Measurements from ENCODE around the gene SOX18.
"Not testable (repeated sequence)": the region's sequence is repeated elsewhere in the genome, so short reads cannot be mapped to it uniquely, and the experiment has no call there.

SOX18 gene

GRCh38 chr20:64049060-64049877 lies at the start of gene SOX18:
Gene SOX18, minus strand, starts transcription at chr20:64049639. Its CDS starts 123 bp downstream, at chr20:64049516.
- DNase-seq, result no peak

GRCh38 chr20:64098471-64099013 lies 49.1 kb upstream of the SOX18 start:
- DNase-seq, result no peak

GRCh38 chr20:64096535-64096934 lies 47.1 kb upstream of the SOX18 start:
- DNase-seq, result no peak

- DNase-seq, result no peak
Measured at GRCh38 chr20:64095927-64096326, 46.5 kb upstream of the SOX18 start.

- no peak for DNase-seq
Measured at GRCh38 chr20:64095455-64095854, 46.0 kb upstream of the SOX18 start.

GRCh38 chr20:64093013-64093503 lies 43.6 kb upstream of the SOX18 start:
- no peak for DNase-seq

- DNase-seq, result no peak
Measured at GRCh38 chr20:64092258-64093012, 43.0 kb upstream of the SOX18 start.

- DNase-seq, result no peak
Measured at GRCh38 chr20:64091770-64092169, 42.3 kb upstream of the SOX18 start.

- no peak for DNase-seq
Measured at GRCh38 chr20:64091340-64091739, 41.9 kb upstream of the SOX18 start.

- no peak for DNase-seq
Measured at GRCh38 chr20:64090165-64090564, 40.7 kb upstream of the SOX18 start.

GRCh38 chr20:64088586-64088985 lies 39.1 kb upstream of the SOX18 start:
- DNase-seq, result not testable (repeated sequence)

- not testable (repeated sequence) for DNase-seq
Measured at GRCh38 chr20:64087226-64087825, 37.9 kb upstream of the SOX18 start.

GRCh38 chr20:64086801-64087200 lies 37.4 kb upstream of the SOX18 start:
- DNase-seq, result no peak

GRCh38 chr20:64084685-64085152 lies 35.3 kb upstream of the SOX18 start:
- DNase-seq, result no peak

GRCh38 chr20:64083804-64084684 lies 34.6 kb upstream of the SOX18 start, which contains the start of gene LKAAEAR1:
Gene LKAAEAR1, minus strand, starts transcription at chr20:64084398. Its CDS starts 179 bp downstream, at chr20:64084219.
- no peak for DNase-seq

- peak; percentile 76 for DNase-seq
Measured at GRCh38 chr20:64083378-64083803, 34.0 kb upstream of the SOX18 start.

- DNase-seq, result no peak
Measured at GRCh38 chr20:64082820-64083377, 33.5 kb upstream of the SOX18 start.

GRCh38 chr20:64082126-64082731 lies 32.8 kb upstream of the SOX18 start:
- no peak for DNase-seq

GRCh38 chr20:64081624-64081964 lies 32.2 kb upstream of the SOX18 start:
- no peak for DNase-seq

GRCh38 chr20:64080813-64081623 lies 31.6 kb upstream of the SOX18 start:
- DNase-seq, result no peak
